Measurements from ENCODE around the gene ADGRA3. TPM values are rescaled to one million over a fixed set of nuclear protein-coding genes. Genes with fewer than 3 reads are reported as not detected.

ADGRA3 gene
- polyA plus RNA-seq, 1 experiment, result 36.0 TPM

GRCh38 chr4:22434895-22435294 lies 81.0 kb downstream of the ADGRA3 start:
- no peak overlapping the region for H3K27ac ChIP-seq (ENCODE audit: low read depth, low read length)
- CTCF ChIA-PET, result interaction anchor here (0.6 to 2.2 kb wide), 22 partner anchors 9 to 644 kb away, joined by 3 to 12 read pairs (median 4); no protein-coding TSS in a partner anchor
- H3K9me3 ChIP-seq (ENCODE audit: control insufficient read depth, insufficient read depth, low read length), result no peaks in the 10 kb centered on the region
- no peaks in the 10 kb centered on the region for H3K27me3 ChIP-seq (ENCODE audit: control insufficient read depth, insufficient read depth, low read length)
- POLR2A ChIA-PET, result no interaction called here
- no peak overlapping the region for H3K4me3 ChIP-seq (ENCODE audit: low read depth, low read length)
- TF ChIP-seq CTCF (IDR thresholded peaks at IDR 0.05; ENCODE audit: low read depth, low read length), result peak; percentile 71
- peak; percentile 34 for DNase-seq (ENCODE audit: low read depth, low spot score)

GRCh38 chr4:22430626-22431025 lies 85.2 kb downstream of the ADGRA3 start:
- CTCF ChIA-PET, result no interaction called here
- POLR2A ChIA-PET, result no interaction called here
- Histone ChIP-seq H3K9me3 (ENCODE audit: control insufficient read depth, insufficient read depth, low read length) (no peaks in the 10 kb centered on the region), H3K4me3 (ENCODE audit: low read depth, low read length) (no peak overlapping the region), H3K27me3 (ENCODE audit: control insufficient read depth, insufficient read depth, low read length) (no peaks in the 10 kb centered on the region), H3K27ac (ENCODE audit: low read depth, low read length) (no peak overlapping the region)
- DNase-seq (ENCODE audit: low read depth, low spot score), result no peak
- TF ChIP-seq CTCF (IDR thresholded peaks at IDR 0.05; ENCODE audit: low read depth, low read length), result no peak

- Histone ChIP-seq H3K27ac (ENCODE audit: low read depth, low read length) (no peak overlapping the region), H3K9me3 (ENCODE audit: control insufficient read depth, insufficient read depth, low read length) (no peaks in the 10 kb centered on the region), H3K27me3 (ENCODE audit: control insufficient read depth, insufficient read depth, low read length) (no peaks in the 10 kb centered on the region), H3K4me3 (ENCODE audit: low read depth, low read length) (no peak overlapping the region)
- ChIA-PET POLR2A (no interaction called here), CTCF (no interaction called here)
- DNase-seq (ENCODE audit: low read depth, low spot score), result no peak
- TF ChIP-seq CTCF (IDR thresholded peaks at IDR 0.05; ENCODE audit: low read depth, low read length), result no peak
Observed at GRCh38 chr4:22428441-22428840, 87.4 kb downstream of the ADGRA3 start.

- CTCF ChIA-PET, result interaction anchor here (1.1 kb wide), 1 partner anchor 17 kb away, joined by 4 read pairs; no protein-coding TSS in a partner anchor
- TF ChIP-seq CTCF (IDR thresholded peaks at IDR 0.05; ENCODE audit: low read depth, low read length), result no peak
- Histone ChIP-seq H3K4me3 (ENCODE audit: low read depth, low read length) (no peak overlapping the region), H3K9me3 (ENCODE audit: control insufficient read depth, insufficient read depth, low read length) (no peaks in the 10 kb centered on the region), H3K27me3 (ENCODE audit: control insufficient read depth, insufficient read depth, low read length) (no peaks in the 10 kb centered on the region), H3K27ac (ENCODE audit: low read depth, low read length) (no peak overlapping the region)
- no peak for DNase-seq (ENCODE audit: low read depth, low spot score)
- POLR2A ChIA-PET, result no interaction called here
Observed at GRCh38 chr4:22427675-22428074, 88.2 kb downstream of the ADGRA3 start.

- Histone ChIP-seq H3K27me3 (ENCODE audit: control insufficient read depth, insufficient read depth, low read length) (no peaks in the 10 kb centered on the region), H3K4me3 (ENCODE audit: low read depth, low read length) (no peak overlapping the region), H3K27ac (ENCODE audit: low read depth, low read length) (no peak overlapping the region), H3K9me3 (ENCODE audit: control insufficient read depth, insufficient read depth, low read length) (no peaks in the 10 kb centered on the region)
- ChIA-PET POLR2A (no interaction called here), CTCF (interaction anchor here (1.0 to 1.5 kb wide), 2 partner anchors 10 to 31 kb away, joined by 6 to 8 read pairs; no protein-coding TSS in a partner anchor)
- no peak for TF ChIP-seq CTCF (IDR thresholded peaks at IDR 0.05; ENCODE audit: low read depth, low read length)
- DNase-seq (ENCODE audit: low read depth, low spot score), result no peak
Observed at GRCh38 chr4:22420291-22420690, 95.6 kb downstream of the ADGRA3 start.

Data from AG04450 (cell line).